HG03521 (cell line): ENCODE results near the gene TMEM144.
"Not testable (repeated sequence)": the region's sequence is repeated elsewhere in the genome, so short reads cannot be mapped to it uniquely, and the experiment has no call there.

Experiments
- ATAC-seq: cut with Tn5 transposase; IDR thresholded peaks from one replicate; pipeline ENCODE4 v1.9.1; 2021; ENCODE audit warnings: mild to moderate bottlenecking, moderate library complexity; ENCODE audit not compliant: unreplicated experiment

TMEM144 gene

GRCh38 chr4:158190718-158191117 is 19.6 kb upstream of the TMEM144 start:
- ATAC-seq: no peak

- no peak for ATAC-seq
These were observed 17.7 kb upstream of the TMEM144 start for GRCh38 chr4:158192439-158193158.

- peak; percentile 65 for ATAC-seq
These were observed 17.0 kb upstream of the TMEM144 start for GRCh38 chr4:158193171-158193749.

GRCh38 chr4:158195297-158195696 is 15.0 kb upstream of the TMEM144 start:
- ATAC-seq: no peak

GRCh38 chr4:158197194-158197776 is 13.0 kb upstream of the TMEM144 start:
- no peak for ATAC-seq

- ATAC-seq: no peak
These were observed 10.1 kb upstream of the TMEM144 start for GRCh38 chr4:158200214-158200613.

GRCh38 chr4:158201322-158201721 is 9.0 kb upstream of the TMEM144 start:
- ATAC-seq: no peak

- ATAC-seq: no peak
These were observed 8.4 kb upstream of the TMEM144 start for GRCh38 chr4:158201876-158202275.

- ATAC-seq: no peak
These were observed 7.8 kb upstream of the TMEM144 start for GRCh38 chr4:158202481-158202880.

GRCh38 chr4:158203436-158203835 is 6.8 kb upstream of the TMEM144 start:
- no peak for ATAC-seq

- ATAC-seq: no peak
These were observed 6.4 kb upstream of the TMEM144 start for GRCh38 chr4:158203929-158204328.

GRCh38 chr4:158208963-158209640 is 1.2 kb upstream of the TMEM144 start:
- ATAC-seq: peak; percentile 33

- no peak for ATAC-seq
These were observed 936 bp downstream of the TMEM144 start for GRCh38 chr4:158211222-158211621.

- no peak for ATAC-seq
These were observed 3.2 kb downstream of the TMEM144 start for GRCh38 chr4:158213466-158213865.

GRCh38 chr4:158214856-158215255 is 4.6 kb downstream of the TMEM144 start:
- ATAC-seq: no peak

GRCh38 chr4:158217763-158218162 is 7.5 kb downstream of the TMEM144 start:
- no peak for ATAC-seq

GRCh38 chr4:158219623-158220022 is 9.3 kb downstream of the TMEM144 start:
- ATAC-seq: no peak

GRCh38 chr4:158224318-158224717 is 14.0 kb downstream of the TMEM144 start:
- ATAC-seq: not testable (repeated sequence)

GRCh38 chr4:158224999-158225398 is 14.7 kb downstream of the TMEM144 start:
- ATAC-seq: not testable (repeated sequence)

- not testable (repeated sequence) for ATAC-seq
These were observed 17.6 kb downstream of the TMEM144 start for GRCh38 chr4:158227880-158228279.

- ATAC-seq: not testable (repeated sequence)
These were observed 18.1 kb downstream of the TMEM144 start for GRCh38 chr4:158228399-158228798.

- no peak for ATAC-seq
These were observed 19.5 kb downstream of the TMEM144 start for GRCh38 chr4:158229768-158230167.
